ENCODE results near the gene RRAS2.

The RRAS2 gene

DNA sequence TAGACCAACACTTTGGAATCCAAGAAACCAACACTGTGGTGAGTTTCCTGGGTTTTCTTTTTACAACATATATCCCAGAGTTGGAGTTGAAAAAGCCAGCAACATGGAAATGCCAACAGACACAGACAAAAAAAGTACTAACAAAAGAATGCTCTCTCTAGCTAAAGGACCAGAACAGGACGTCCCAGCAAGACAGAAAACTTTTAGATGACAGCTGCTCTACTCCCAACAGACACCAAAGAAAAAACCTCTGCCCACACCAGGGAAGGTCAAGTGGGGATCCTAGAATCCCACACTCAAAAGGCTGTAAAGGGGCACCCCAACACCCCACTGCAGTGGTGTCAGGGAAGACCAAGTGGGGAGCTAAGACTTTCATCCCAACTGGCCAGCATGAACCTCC, 23.3 kb downstream of the RRAS2 start:
- DNase-seq = no peak

DNA sequence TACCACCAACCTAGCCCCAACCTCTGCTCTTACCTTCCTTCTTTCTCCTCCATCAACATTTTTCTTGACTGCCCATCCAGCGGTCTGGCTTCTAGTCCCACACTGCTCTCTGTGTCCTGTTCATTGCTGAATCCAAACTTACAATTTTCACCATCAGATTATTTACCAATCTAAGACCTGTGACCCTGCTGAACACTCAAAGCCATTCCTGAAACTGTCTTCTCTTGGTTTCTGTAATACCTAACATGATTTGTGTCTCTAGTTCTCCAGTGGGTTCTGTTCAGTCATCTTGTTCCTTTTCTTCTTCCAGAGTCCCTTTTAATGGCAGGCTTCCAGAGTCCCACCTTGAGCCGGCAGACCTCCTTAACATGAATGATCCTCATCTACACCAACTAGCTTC, 24.1 kb downstream of the RRAS2 start:
- no peak for DNase-seq

DNA sequence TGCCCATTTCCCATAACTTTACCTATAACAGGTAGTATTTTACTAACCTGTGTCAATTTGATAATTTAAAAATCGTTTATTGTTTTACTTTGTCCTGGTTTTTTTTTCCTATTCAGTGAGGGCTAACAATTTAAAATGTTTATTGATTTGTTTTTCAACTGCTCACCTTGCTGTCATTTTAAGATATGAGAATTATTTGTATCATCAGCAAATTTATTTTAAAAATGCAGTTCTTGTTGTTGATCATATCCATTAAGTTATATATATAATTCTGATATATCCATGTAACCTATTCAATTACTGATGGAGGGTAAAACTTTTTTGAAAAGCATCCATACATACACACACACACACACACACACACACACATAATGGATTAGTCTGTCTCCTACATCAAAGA, 24.8 kb downstream of the RRAS2 start:
- no peak for DNase-seq

DNA sequence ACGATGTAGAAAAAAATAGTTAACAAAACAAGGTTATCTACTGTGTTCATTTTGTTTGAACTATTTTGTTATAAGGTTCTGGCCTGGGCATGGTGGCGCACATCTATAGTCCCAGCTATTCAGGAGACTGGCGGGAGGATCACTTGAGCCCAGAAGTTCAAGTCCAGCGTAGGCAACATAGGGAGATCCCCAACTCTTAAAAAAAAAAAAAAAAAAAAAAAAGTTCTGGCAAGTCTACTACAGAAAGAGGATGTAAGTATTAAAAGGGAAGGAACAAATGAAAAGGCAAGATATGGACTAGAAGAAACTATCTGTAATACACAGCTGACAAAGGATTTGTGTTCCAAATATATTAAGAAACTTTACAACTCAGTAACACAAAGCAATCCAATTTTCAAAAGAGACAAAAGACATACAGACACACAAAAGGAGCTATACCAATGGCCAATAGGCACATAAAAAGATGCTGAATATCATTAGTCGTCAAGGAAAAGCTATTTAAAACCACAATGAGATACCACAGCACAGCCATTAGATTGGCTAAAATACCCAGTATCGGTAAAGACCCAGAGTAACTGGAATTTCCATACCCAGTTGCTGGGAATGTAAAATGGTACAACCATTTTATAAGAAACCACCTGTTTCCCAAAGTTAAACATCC, 27.4 kb downstream of the RRAS2 start:
- DNase-seq = no peak

DNA sequence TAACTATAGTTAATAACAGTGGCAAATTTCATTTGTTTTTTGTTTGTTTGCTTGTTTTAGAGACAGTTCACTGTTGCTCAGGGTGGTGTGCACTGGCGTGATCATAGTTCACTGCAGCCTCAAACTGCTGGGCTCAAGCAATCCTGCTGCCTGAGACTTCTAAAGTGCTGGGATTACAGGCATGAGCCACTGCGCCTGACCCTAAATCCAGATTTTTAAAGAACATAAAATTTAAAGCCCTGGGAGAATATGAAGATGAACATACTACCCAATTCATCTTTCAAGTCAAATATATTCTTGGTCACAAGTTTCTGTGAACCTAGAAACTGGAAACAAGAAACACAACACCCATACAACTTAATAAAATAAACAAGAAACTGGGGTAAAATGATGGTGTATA, 28.1 kb downstream of the RRAS2 start:
- DNase-seq = no peak

DNA sequence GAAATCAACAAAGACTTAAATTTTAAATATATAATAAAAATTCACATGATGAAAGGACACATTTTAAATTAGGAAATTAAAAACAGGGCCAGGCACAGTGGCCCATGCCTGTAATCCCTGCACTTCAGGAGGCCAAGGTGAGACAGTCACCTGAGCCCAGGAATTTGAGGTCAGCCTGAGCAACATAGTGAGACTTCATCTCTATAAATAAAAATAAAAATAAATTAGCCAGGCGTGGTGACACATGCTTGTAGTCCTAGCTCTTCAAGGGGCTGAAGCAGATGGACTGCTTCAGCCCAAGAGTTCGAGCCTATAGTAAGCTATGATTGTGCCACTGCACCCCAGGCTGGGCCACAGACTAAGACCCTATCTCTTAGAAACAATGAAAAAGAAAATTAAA, 29.3 kb downstream of the RRAS2 start:
- DNase-seq = no peak

DNA sequence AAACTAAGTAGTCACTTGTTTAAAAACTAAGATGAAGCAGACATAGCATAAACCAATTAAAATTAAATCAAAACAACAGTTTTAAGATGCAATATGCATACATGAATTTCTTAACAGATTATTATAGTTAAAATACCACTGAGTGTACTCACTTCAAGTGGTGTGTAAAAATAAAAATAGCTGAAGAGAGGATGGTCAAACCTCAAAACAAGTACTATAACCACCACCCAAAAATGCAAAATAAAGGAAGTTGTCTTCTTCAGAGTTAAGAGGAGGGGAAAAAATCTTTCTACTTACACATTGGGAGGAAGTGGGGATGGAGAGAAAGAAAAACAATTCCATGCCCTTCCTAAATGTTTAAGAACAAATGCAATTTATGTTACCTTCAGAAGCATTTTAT, 31.9 kb downstream of the RRAS2 start:
- no peak for DNase-seq

DNA sequence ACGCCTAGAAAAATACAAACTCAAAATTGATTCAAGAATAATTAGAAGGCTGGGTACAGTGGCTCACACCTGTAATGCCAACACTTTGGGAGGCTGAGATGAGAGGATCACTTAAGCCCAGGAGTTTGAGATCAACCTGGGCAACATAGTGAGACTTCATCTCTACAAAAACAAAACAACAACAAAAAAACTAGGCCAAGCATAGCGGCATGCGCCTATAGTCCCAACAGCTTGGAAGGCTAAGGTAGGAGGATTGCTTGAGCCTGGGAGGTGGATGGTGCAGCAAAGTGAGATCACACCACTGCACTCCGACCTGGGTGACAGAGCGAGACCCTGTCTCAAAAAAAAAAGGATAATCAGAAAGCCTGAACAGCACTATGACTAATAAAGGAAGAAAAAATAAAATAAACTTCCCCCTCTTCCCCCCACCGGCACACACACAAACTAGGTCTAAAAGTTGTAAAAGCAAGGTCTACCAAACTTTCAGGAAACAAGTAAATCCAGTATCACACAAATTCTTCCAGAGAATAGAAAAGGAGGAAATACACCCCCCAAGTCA, 35.8 kb downstream of the RRAS2 start:
- DNase-seq = no peak

DNA sequence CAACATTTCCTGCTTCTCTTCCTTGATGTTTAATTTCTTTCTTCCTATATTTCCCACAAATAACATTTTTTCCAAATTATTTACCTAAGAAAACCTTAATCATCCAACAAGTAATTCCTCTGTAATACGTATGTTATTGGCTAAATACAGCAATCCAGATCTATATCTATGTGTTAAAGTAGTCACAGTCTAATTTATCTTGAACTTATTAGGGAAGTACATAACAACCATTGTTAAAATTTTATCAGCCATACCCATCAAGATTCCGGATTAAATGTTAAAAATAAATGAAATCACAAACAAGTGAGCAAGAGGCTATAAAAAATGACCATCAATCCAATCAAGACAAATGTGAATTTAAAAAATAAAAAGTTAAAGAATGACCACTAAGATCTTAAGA, 36.5 kb downstream of the RRAS2 start:
- DNase-seq = no peak

DNA sequence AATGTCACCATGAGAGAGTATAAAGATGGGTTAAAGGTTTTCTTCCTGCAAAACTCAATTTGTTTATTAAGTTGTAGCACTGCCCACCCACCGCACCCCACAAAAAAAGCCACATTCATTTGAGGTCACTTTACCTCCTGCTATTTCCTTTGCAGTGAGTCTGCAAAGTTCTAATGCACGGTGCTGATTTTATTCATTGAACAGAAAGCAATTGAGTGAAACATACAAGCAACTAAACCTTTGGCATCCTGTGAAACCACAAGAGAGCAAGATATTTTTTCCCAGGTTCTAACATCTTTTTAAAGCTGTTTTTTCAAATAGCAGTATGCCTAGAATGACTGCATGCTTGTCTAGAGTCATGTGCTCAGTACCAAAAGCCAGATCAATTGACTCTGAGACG, 39.0 kb downstream of the RRAS2 start:
- no peak for DNase-seq

DNA sequence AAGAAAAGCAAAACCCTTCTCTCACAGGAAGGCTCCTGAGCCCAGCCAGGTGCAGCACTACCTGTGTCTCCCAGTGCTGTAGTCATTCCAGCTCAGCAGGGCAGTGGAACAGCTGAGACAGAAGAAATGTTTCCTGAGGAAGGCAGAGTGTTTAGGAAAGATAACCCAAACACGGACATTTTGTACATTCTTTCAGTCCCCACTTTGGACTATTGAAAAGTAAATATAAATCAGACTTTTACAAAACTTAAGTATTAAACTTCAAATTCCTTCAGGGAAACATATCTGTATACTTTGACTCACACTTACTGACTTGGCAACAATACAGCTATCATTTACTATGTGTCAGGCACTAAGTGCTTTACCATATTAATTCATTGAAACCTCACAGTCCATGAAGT, 40.4 kb downstream of the RRAS2 start:
- no peak for DNase-seq

DNA sequence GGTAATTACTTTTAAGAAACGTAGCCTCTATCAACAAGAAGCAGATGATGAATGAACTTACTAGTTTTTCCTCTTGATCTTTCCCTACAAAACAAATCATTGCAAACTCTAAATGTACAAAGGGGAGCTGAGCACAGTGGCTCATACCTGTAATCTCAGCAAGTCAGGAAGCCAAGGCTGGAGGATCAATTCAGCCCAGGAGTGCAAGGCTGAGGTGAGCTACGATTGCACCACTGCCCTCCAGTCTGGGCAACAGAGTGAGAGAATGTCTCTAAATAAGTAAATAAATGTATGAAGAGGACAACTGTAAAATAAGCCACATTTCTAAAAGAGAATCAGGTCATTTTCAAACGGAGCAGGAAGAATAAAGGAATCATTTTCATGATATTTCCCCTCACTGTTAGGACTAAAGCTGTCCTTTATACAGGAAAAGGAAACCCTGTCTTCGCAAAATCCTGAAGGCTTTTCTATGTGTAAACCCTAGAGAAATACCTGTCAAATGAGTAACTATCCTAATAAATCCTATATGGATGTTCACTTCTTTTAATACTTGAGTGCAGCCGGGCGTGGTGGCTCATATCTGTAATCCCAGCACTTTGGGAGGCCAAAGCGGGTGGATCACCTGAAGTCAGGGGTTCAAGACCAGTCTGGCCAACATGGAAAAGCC, 41.2 kb downstream of the RRAS2 start:
- no peak for DNase-seq

DNA sequence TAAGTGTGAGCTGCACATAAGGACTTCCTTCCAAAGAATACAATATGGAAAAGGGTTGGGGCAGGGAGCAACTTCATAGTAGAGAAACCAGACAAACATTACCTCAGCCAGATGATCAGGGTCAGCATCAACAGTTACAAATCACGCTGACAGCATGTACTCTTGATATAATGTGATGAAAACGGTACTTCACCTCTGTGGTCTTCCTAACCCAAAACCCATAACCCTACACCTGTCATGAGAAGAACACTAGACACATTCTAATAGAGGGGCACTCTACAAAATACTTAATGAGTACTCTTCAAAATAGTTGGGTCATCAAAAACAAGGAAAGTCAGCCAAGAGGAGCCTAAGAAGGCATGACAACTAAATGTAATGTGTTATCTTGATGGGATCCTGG, 43.9 kb downstream of the RRAS2 start:
- no peak for DNase-seq

DNA sequence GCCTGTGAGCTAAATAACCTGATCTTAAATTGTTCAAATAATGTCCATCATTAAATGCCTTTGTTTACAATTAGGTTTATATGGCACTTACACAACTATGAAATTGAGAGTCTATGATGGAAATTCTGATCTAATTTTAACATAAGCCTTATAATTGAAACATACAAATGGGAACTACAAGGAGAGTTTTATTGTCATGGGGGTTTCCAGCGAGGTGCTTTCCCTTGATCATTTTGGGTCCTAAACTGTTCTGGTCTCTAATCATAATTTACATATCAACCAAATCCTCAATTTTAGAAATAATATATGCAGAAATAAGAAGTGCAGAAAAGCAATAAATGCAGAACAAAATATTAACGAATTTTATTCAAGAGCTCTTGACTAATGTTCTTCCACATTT, 44.9 kb downstream of the RRAS2 start:
- DNase-seq = no peak

DNA sequence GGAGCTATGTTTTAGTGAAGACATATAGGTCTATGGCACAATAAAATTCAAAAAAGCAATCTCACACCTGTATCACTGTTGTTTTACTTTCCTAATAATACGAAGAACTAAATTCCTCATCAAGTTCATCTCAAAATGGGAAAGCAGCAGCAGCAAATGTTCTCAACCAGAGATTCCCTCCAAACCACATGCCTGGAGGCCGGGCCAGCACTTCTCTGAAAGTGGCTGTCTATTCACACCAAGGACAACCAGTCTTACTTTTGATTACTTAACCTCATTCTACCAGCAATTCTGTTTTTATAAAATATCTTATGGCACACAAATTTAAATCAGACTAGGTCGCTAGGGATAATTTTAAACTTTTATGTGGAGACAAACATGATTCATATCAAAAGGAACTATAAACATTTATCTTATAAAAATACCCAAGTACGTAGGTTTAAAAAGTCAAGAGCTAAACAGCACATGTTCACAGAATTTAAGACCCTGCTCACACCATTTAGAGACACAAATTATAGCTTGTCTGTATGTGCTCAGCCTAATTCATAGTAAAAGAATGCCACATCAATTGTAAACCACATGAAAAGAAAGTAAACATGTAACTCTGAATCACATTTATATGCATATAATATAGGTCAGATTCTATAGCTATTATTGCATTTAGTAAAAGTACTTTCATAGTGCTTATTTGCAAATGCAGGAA, 46.1 kb downstream of the RRAS2 start:
- no peak for DNase-seq

DNA sequence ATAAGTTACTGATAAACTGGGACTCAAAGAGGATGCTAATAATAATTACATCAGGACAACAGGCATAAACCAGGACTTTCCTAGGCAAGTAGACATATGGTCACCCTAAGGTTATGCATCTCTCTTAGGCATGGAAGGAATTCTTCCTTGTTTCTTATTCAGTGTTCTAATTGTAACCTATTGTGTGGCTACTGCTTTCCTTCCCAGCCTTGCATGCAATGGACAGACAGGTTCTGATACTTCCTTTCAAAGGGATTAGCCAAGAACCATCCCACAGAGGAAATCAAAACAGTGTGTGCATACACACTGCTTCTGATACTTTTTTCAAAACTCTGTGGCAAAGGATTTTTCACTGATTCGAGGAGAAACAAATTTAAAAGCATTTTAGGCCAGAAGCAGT, 48.3 kb downstream of the RRAS2 start:
- DNase-seq = no peak

DNA sequence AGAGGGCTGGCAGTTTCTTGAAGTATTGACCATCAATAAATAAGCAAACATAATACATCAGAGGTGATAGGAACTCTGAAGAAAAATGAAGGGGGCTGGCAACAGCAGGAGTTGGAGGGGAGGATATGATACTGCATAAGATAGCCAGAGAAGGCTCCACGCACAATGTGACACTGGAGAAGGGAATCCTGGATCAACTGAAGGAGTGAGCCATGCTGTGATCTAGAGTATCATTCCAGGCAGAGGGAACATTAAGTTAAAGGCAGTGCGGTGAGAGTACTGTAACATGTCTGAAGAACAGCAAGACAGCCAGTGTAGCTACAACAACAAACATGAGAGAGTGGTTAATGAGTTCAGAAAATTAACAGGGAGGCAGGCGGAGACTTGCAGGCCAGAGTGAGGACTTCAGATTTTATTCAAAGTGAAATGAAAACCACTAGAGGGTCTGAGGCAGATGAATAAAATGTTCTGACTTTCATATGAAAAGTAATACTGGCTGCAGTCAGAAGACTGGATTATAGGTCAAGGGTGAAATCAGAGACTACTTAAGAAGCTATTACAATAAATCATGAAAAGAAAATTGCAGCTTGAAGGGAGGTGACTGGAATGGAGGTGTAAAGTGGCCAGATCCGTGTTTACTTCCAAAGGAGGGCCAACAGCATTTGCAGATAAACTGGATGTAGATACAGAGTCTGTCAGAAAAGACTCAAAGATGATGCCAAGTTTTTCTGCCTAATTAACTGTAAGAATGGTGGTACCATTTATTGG, 49.4 kb downstream of the RRAS2 start:
- no peak for DNase-seq

DNA sequence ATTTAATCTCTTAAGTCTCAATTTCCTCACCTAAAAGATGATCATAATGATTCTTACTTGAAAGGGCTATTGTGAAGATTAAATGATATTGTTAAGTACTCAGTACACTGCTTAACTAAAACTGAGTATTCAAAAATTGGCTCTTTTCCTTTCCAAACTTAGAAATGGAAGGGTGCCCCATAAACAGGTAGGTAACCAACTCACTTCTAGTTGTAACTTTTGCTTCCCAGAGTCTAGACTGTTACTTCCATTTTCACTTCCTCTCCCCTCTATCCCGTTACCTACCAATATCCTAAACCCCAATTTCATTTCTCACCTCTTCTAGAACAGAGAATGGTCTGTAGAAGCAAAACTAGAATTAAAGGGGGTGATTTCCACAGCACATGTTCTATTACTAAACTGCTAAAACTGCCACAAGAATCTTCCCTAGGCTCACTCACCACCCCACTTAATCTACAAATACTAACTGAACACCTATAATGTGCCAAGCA, 50.0 kb downstream of the RRAS2 start:
- no peak for DNase-seq

DNA sequence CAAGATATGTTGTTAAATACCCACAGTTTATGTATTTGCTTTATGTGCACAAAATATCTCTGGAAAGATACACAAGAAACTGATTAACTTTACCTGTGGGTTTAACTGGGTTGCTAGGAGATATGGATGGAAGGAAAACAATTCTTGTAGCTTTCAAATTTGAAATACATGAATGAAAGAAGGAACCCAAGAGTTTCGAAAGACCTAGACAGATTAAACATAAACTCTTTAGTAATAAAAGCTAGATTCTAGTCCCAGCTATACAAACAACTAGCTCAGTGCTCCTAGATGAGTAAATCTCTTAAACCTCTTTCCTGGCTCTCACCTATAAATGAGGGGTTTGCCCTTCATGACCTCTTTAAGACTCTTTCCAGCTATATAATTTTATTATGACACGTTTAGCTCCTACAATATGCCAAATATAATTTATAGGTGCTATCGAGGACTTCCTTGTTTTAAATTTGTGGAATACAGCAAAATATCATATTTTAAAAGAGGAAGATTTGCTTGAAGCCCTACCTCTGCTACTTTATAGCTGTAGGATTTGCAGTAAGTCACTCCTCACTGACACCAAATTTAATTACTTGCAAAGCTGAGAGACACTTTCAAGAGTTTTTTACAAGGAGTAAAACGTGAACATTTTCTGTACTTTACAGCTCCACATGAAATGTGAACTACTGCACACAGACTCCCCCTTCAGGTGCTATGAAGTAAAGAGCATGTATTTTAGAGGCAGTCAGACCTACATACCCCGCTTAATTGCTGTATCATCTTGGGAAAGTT, 50.7 kb downstream of the RRAS2 start:
- no peak for DNase-seq

DNA sequence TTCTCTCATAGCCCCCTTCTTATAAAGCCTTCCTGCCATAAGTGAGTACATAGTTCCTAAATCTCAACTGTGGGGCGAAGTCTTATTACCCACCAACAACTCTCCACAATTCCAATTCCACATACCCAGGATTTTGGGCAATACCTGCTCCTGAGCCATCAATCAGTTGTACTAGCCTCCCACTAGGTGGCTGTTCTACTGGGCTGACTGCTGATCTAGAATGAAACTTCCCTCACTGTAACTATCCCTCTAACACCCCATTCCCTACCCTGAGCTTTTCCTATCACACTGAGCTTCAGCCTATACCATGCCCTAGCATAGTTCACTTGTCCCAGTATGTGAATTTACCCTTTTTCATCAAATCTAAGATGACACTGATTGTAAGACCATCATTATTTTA, 52.5 kb downstream of the RRAS2 start:
- DNase-seq = no peak

DNA sequence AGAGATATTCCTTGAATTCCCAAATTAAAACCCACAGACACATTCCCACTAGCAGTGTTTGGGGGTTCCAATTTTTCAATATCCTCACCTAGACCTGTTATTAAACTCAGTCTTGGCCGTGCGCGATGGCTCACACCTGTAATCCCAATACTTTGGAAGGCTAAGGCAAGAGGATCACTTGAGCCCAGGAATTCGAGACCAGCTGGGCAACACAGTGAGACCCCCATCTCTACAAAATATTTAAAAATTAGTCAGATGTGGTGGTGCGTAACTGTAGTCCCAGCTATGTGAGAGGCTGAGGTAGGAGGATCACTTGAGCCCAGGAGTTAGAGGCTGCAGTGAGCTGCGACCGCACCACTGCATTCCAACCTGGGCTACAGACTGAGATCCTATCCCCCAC, 53.3 kb downstream of the RRAS2 start:
- no peak for DNase-seq

DNA sequence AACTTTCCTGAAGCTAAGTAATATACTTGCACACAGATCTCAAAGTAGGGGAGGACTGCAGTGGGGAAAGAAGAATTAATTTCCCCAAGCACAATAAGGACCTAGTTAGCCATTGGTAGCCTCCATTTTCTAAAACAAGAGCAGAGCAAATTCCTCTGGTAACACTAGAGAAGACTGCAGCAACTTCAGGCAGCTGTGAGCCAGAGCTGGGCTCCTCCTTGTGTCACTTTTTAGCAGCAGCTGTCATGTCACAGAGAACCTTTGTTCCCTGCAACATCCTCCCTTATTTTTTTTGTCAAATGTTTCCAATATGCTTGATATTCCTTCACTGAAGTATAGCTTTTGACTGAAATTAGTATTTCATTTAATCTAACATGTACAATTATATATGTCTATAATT, 54.4 kb downstream of the RRAS2 start:
- no peak for DNase-seq

All from NCI-H2029 (cell line).